ENCODE results near the gene TRAF2.

The TRAF2 gene

GRCh38 chr9:136962163-136962562 is 75.8 kb downstream of the TRAF2 start:
- DNase-seq (ENCODE audit: low spot score): no peak

DNA sequence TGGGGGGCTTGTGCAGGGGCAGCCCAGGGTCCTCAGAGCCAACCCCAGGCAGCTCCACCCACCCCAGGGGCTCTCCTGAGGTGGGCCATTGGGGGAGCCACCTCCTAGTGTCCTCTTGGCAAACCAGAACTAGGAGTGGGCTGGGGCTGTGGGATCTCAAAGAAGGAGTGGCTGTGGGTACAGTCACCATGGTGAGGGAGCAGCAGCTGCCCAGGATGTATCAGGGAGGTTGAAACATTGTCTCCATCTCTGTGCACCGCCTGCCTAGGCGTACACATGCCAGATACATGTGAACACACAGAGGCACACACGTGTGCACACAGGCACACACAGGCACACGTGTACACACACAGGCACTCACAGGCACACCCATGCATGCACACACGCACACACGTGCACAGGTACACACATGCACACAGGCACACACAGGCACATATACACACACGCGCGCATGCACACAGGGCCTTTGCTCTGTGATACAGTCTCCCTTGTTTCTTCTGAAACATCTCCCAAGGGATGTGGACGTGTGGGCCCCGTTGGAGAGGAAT is 76.5 kb downstream of the TRAF2 start:
- DNase-seq (ENCODE audit: low spot score): no peak

- no peak for DNase-seq (ENCODE audit: low spot score)
Measured at GRCh38 chr9:136963341-136963740, 77.0 kb downstream of the TRAF2 start.

GRCh38 chr9:136963751-136964150 is 77.4 kb downstream of the TRAF2 start:
- DNase-seq (ENCODE audit: low spot score): no peak

DNA sequence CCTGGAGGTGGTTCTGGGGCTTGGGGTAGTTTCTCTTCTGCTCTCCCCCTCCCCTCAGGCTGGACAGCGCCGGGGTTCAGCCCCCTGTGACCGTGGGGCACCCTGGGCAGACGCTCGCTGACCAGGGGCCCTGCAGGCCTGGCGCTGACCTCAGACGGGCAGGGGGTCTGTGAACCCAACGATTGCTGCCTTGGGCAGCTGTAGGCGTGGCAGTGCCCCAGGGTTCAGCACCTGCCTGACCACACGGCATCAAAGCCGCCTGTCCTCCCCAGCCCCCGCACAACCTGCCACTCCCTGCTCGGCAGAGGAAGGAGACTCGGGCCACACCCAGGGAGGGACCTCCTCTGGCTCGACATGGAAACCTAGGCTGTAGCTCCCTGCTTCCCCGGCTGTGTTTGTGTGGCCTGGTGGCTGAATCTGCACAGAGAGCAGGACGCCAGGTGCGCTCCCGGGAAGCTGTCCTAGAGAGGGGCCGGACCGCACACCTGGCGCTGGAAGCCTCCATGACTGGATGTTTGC is 77.9 kb downstream of the TRAF2 start:
- no peak for DNase-seq (ENCODE audit: low spot score)

GRCh38 chr9:136964833-136965422 is 78.6 kb downstream of the TRAF2 start:
- no peak for DNase-seq (ENCODE audit: low spot score)

GRCh38 chr9:136965771-136966484 is 79.6 kb downstream of the TRAF2 start:
- no peak for DNase-seq (ENCODE audit: low spot score)

DNA sequence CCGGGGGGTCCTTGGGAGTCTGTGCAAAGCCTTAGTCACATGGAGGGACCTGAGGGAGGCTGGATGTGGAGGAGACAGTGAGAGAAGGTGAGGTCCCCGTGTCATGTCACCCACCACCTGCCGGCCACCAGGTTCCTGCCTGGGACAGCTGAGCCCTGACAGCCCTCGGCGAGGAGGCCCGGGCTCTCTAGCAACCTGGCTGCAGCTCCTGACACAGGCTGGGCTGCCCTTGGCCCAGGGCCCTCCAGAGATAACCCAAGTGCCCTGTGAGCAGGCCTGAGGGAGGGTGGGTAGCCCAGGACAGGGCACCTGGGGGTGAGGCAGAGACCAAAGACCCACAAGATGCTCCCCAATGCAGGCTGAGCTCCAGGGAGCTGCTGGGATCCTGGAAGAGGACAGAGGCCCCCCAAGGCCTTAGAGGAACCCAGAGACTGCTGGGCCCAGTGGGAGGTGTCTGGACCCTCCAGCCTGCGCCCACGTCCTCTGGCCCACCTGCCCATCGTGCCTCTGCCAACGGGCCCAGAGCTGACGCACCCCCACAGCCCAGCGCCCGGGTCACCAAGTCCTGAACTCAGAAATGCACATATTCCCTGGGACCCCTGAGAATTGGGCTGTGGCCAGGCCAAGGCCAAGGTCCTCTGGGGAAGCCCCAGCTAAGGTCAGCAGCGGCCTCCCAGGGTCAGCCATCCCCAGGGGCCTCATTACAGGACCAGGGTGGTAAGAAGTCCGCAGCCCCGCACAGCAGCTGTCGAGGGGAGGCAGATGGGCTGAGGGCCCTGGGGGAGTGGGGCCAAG is 82.2 kb downstream of the TRAF2 start:
- DNase-seq (ENCODE audit: low spot score): no peak

GRCh38 chr9:136969150-136969549 is 82.8 kb downstream of the TRAF2 start:
- no peak for DNase-seq (ENCODE audit: low spot score)

GRCh38 chr9:136969774-136970173 is 83.5 kb downstream of the TRAF2 start:
- no peak for DNase-seq (ENCODE audit: low spot score)

- no peak for DNase-seq (ENCODE audit: low spot score)
Measured at GRCh38 chr9:136970361-136970760, 84.0 kb downstream of the TRAF2 start.

GRCh38 chr9:136971746-136972145 is 85.4 kb downstream of the TRAF2 start:
- DNase-seq (ENCODE audit: low spot score): no peak

GRCh38 chr9:136972335-136972734 is 86.0 kb downstream of the TRAF2 start:
- no peak for DNase-seq (ENCODE audit: low spot score)

DNA sequence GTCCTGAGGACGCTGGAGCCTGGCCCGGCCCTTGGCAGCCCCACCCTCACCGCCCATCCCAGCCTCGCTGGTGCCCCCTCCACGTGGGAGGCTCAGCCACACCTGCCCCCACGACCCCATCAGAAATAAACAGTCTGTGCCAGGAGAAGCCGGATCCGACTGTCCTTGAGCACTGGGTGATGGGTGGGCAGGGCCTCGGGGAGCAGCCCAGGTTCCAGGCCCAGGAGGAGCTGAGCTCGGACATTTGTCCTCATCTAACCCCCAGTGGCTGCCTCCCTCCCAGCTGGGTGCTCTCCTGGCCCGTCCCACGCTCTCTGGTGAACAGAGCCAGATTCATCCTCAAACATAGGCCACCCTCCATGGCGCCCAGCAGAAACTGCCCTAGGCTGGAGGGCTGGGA is 86.4 kb downstream of the TRAF2 start:
- DNase-seq (ENCODE audit: low spot score): no peak

- no peak for DNase-seq (ENCODE audit: low spot score)
Measured at GRCh38 chr9:136973618-136974617, 87.6 kb downstream of the TRAF2 start.

GRCh38 chr9:136974817-136975535 is 88.7 kb downstream of the TRAF2 start:
- DNase-seq (ENCODE audit: low spot score): no peak

DNA sequence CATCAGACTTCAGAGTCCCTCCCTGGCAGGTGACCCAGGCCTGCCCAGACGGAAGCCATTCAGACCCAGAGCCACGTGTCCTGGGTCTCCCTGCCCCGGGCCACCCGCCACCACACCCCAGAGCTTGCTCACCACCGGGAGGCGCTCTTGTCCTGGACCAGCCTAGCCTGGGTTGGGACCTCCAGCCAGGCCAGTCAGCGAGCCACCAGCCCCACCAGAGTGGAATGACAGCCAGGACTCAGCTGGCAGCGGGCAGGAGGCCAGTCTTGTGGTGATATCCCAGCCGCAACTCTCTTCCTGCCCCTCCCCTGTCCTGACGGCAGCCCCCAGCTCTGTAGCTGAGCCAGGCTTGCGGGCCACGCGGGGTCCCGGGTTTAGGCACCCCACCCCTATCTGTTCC is 89.3 kb downstream of the TRAF2 start:
- DNase-seq (ENCODE audit: low spot score): no peak
